ENCODE measurements around the gene GRIN2C. TPM values are rescaled to one million over a fixed set of nuclear protein-coding genes. Genes with fewer than 3 reads are reported as not detected.

Gene GRIN2C
- total RNA-seq, 1 experiment from 2014 or later: not detected

DNA sequence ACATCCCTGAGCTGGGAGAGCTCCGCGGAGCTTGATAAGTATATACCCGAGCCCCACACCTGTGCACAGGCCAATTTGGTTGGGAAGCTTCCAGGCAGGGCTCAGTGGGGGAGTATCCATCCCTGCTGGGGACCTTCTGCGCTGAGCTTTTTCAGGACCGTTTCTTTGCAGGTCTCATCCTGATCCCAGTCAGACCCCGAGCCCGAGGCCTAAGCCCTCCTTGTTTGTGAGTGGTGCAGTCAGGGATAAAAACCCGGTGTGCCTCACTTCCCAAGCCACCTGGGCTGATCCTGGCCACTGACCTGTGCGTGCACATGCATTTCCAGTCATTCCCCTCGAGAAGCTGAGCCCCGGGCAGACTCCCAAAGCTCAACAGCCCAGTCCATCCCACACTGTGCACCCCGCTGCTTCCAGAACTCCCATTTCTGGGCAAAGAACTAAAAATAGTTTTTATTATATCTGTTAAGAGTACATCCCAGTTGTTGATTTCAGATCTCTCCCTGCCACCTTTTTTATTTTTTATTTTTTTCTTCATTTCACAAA, 56.2 kb downstream of the GRIN2C start:
- Histone ChIP-seq H3K36me3 (0 out of 2 replicates have a peak, but pooled peaks cover 8% of the 10 kb centered on the region), H3K27me3 (no peaks in the 10 kb centered on the region), H3K27ac (no peak overlapping the region), H3K9me3 (replicated peaks) (no peaks in the 10 kb centered on the region), H3K4me3 (no peak overlapping the region), H3K4me1 (no peaks in the 10 kb centered on the region)
- DNase-seq: no peak

DNA sequence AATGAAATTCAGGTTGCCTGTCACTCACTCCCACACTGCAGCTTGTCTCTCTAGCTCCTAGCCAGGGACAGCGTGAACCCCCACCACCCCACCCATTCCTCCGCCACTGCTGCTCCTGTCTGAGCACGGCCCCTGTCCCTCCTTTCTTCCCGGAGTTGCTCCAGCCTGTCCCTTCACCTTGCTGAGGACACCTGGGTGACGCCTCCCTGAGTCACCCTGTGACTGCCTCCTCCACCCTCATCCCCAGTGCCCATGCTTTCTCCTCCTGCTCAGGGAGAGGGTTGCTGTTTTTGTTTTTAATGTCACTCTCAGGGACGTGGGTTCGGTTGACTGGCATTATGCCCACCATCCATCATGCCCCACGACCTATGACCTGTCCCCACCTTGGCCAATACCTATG, 57.8 kb downstream of the GRIN2C start:
- Histone ChIP-seq H3K27ac (no peak overlapping the region), H3K4me3 (no peak overlapping the region), H3K27me3 (no peaks in the 10 kb centered on the region), H3K36me3 (peaks cover 16% of the 10 kb centered on the region), H3K9me3 (replicated peaks) (no peaks in the 10 kb centered on the region), H3K4me1 (no peaks in the 10 kb centered on the region)
- DNase-seq: no peak

DNA sequence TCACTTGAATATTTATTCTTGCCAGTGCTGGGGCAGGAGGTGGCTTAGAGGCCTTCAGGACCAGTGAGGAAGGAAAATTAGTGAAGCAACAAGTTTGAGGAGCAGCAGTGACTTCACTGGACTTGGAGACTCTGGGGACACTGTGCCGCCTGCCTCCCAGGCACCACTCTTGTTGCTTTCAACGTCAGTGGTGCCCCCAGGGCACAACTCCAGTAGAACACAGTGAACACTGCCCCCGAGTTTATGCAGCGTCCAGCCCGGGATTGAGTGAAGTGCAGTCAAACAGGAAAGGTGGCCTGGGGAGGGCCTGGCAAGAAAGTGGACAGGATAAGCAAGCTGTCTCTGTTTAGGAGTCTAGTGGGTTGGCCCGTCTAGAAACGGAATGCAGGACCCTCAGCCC, 59.2 kb downstream of the GRIN2C start:
- no peak overlapping the region for H3K27ac ChIP-seq
- H3K4me3 ChIP-seq: no peak overlapping the region
- no peaks in the 10 kb centered on the region for H3K27me3 ChIP-seq
- no peaks in the 10 kb centered on the region for H3K9me3 ChIP-seq (replicated peaks)
- no peaks in the 10 kb centered on the region for H3K4me1 ChIP-seq
- H3K36me3 ChIP-seq: peaks cover 19% of the 10 kb centered on the region
- DNase-seq: no peak

DNA sequence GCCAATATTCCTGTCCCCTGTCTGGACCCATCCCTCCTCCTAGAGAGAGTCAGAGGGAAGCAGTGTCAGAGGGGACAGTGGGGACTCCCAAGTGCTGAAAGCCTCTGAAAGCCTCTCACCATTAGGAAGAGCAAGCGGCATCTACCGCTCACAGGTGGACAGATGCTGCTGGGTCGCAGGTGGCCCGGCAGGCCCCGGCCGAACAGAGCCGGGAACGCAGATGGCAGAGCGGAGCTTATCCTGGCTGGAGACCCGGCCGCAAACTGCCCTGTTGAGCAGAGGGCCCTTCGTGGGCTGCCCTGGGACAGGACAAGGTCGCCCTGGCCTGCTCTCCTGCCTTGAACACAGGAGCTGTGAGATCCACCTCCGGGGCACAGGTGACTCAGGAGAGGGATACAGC, 60.6 kb downstream of the GRIN2C start:
- Histone ChIP-seq H3K4me3 (no peak overlapping the region), H3K27me3 (no peaks in the 10 kb centered on the region), H3K27ac (no peak overlapping the region), H3K9me3 (replicated peaks) (no peaks in the 10 kb centered on the region), H3K36me3 (peaks cover 19% of the 10 kb centered on the region), H3K4me1 (no peaks in the 10 kb centered on the region)
- no peak for DNase-seq

DNA sequence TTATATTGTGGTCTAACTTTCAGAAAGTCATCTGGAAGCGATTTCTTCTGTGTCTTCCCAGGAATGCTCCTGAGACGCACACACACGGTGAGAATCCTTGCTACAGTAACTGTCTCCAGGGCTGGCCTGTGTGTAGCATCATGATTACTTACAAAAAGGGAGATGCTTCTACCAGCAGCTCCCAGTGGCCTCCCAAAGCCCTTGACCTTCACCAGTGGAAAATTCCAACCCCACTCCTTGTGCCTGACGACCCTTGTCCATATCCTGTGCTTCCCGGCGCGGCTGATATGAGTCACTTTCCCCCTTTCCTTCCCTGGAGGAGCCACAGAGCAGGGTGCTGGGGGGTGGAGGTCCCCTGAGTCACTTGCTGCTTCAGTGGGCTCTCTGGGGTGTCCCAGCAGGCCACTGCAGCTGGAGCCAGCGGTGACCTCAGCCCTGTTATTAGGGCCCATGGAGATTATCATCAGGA, 61.4 kb downstream of the GRIN2C start:
- DNase-seq: no peak
- H3K4me1 ChIP-seq: no peaks in the 10 kb centered on the region
- no peaks in the 10 kb centered on the region for H3K27me3 ChIP-seq
- H3K36me3 ChIP-seq: peaks cover 19% of the 10 kb centered on the region
- no peak overlapping the region for H3K4me3 ChIP-seq
- H3K9me3 ChIP-seq (replicated peaks): no peaks in the 10 kb centered on the region
- H3K27ac ChIP-seq: no peak overlapping the region

DNA sequence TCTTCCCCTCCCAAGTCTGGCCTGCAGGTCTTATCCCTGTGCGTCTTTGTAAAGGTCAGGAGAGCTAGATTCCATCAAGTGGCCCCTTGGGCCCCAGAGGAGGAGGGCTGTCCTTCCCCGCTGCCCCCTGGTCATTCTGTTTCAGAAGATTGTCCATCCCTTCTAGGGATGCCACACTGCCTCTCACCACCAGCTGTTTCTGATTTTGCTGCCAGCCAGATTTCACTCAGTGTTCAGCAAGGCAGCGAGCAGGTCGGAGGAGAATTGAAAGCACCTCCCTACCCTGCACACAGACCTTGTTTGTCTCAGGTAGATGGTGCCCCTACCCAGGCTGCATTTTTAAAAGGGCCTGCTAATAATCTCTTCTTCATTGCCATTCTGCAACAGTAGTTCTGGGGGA, 61.9 kb downstream of the GRIN2C start:
- Histone ChIP-seq H3K27ac (no peak overlapping the region), H3K36me3 (peaks cover 19% of the 10 kb centered on the region)
- no peak for DNase-seq

DNA sequence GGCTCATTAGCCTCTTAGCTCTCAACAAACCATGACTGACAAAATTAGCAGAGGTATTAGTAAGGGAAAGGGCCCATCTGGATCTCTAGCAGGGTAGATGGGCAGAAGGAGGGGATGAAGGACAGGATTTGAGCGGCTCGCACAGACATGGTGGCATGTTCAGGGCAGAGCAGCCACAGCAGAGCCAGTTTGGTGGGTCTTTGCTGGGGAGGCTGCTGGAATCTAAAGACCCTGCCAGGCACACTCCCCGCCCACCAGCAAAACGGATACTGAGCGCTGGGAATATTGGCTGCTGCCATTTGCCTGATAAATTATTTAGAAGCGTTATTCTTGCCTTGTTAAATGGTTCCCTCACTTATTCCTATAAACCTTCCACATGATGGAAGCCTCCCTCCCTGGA, 62.8 kb downstream of the GRIN2C start:
- no peak for DNase-seq
- Histone ChIP-seq H3K4me3 (no peak overlapping the region), H3K27ac (no peak overlapping the region), H3K4me1 (no peaks in the 10 kb centered on the region), H3K27me3 (no peaks in the 10 kb centered on the region), H3K9me3 (replicated peaks) (no peaks in the 10 kb centered on the region), H3K36me3 (peaks cover 22% of the 10 kb centered on the region)

More for the DNA sequence above, 61.9 kb downstream of the GRIN2C start:
- H3K27me3 ChIP-seq: no peaks in the 10 kb centered on the region
- no peaks in the 10 kb centered on the region for H3K4me1 ChIP-seq
- no peak overlapping the region for H3K4me3 ChIP-seq
- no peaks in the 10 kb centered on the region for H3K9me3 ChIP-seq (replicated peaks)

DNA sequence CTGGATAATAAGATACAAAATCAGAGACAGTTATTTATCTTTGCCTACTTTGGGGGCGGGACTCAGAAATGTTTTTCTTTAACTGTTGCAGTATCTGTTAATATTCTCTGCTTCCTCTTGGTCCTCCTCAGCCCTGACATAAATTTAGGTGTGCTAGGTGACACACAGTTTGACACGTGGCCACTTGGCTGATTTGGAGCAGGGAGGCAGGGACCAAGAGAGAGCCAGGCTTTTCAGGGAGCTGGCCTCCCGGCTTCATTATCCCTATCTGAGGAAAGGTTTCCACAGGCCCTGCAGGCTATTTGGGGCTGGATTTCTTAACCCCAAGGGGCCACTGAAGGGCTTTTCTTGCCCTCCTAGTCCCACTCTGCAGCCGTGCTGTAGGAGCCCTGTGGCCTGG, 63.5 kb downstream of the GRIN2C start:
- Histone ChIP-seq H3K4me1 (no peaks in the 10 kb centered on the region), H3K27ac (no peak overlapping the region), H3K36me3 (peaks cover 22% of the 10 kb centered on the region), H3K4me3 (no peak overlapping the region), H3K9me3 (replicated peaks) (no peaks in the 10 kb centered on the region), H3K27me3 (no peaks in the 10 kb centered on the region)
- DNase-seq: no peak

DNA sequence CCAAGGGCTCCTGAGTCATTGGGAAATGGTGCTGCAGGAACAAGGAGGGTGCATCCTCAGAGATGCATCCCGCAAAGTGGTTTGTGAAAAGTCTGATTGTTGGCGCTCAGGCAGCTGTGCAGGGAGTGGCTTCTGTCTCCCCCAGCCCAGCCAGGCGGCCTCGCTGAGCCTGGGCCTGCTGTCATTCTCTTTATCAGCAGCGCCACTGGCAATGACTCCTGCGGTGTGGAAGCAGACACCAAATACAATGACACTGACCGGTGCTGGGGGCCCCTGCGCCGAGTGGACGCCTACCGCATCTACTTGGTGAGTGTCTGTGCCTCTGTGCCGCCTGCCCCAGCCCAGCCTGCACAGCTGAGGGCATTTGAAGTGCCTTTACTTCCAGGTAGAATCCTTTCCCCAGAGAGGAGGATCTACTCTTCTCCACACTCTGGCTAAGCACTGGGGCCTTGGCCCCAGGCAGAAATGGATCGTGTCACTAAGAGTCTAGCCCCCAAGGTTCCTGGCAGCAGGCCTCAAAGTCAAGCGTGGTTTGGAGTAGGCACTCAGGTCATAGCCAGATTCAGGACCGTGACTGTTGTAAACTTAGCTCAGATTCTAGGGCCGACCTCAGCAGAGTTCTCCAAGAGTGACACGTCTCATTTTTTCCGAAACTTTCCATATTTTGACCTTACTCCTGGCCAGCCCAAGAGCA, 64.2 kb downstream of the GRIN2C start:
- Histone ChIP-seq H3K27me3 (no peaks in the 10 kb centered on the region), H3K9me3 (replicated peaks) (no peaks in the 10 kb centered on the region), H3K27ac (no peak overlapping the region), H3K4me3 (no peak overlapping the region), H3K4me1 (no peaks in the 10 kb centered on the region), H3K36me3 (peaks cover 25% of the 10 kb centered on the region)
- no peak for DNase-seq

DNA sequence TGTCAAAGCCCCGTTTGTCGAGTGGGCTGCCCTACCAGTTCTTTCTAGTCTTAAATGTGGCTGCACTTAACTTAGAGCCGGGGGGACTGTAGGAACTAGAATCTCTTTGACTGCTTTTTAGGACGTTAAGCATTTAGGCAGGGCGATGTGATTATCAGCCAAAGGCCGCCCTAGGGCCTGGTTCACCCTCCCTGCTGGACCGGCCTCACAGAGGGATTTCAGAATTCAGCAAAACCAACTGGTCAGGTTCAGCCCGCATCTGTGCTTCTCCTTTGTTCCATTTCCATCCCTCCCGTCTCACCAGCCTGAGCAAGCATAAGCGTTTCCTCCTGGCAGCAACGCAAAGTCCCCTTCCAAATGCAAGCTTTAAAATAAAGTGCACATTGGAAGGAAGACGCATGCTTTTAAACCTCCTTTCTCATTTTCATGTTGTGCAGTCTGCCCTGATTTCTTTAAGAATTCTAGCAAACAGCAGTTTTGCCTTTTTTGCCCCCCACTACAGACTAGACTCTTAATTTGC, 67.0 kb downstream of the GRIN2C start:
- Histone ChIP-seq H3K27ac (no peak overlapping the region), H3K36me3 (peaks cover 9% of the 10 kb centered on the region), H3K9me3 (replicated peaks) (no peaks in the 10 kb centered on the region), H3K4me1 (no peaks in the 10 kb centered on the region), H3K4me3 (no peak overlapping the region), H3K27me3 (no peaks in the 10 kb centered on the region)
- DNase-seq: no peak

Other genes starting within 250 kb of the GRIN2C start
- gene CD300E, start 236.1 kb downstream of the GRIN2C start, total RNA-seq (2014; rRNA removed; shearing (Covaris generic)): 0.22 TPM in 1 of 2 replicates, not detected in the other
- not detected in 2 replicates for gene CD300LF, start 147.0 kb downstream of the GRIN2C start, total RNA-seq (2014; rRNA removed; shearing (Covaris generic))
- gene RAB37, start 122.6 kb downstream of the GRIN2C start, total RNA-seq (2014; rRNA removed; shearing (Covaris generic)): 1.3 and 3.0 TPM in 2 replicates
- 42.0 and 45.4 TPM in 2 replicates for gene NHERF1, start 111.3 kb downstream of the GRIN2C start, total RNA-seq (2014; rRNA removed; shearing (Covaris generic))
- 47.7 and 50.1 TPM in 2 replicates for gene NAT9, start 83.5 kb downstream of the GRIN2C start, total RNA-seq (2014; rRNA removed; shearing (Covaris generic))
- 6.7 and 7.2 TPM in 2 replicates for gene FDXR, start 13.1 kb upstream of the GRIN2C start, total RNA-seq (2014; rRNA removed; shearing (Covaris generic))
- not detected in 2 replicates for gene FADS6, start 33.7 kb upstream of the GRIN2C start, total RNA-seq (2014; rRNA removed; shearing (Covaris generic))
- 0.08 and 0.14 TPM in 2 replicates for gene USH1G, start 63.4 kb upstream of the GRIN2C start, total RNA-seq (2014; rRNA removed; shearing (Covaris generic))
- not detected in 2 replicates for gene OTOP2, start 64.4 kb upstream of the GRIN2C start, total RNA-seq (2014; rRNA removed; shearing (Covaris generic))
- gene OTOP3, start 76.0 kb upstream of the GRIN2C start, total RNA-seq (2014; rRNA removed; shearing (Covaris generic)): not detected in 2 replicates
- 0.71 and 1.7 TPM in 2 replicates for gene HID1, start 112.9 kb upstream of the GRIN2C start, total RNA-seq (2014; rRNA removed; shearing (Covaris generic))
- 10.9 and 11.3 TPM in 2 replicates for gene CDR2L, start 127.7 kb upstream of the GRIN2C start, total RNA-seq (2014; rRNA removed; shearing (Covaris generic))
- gene MRPL58, start 152.8 kb upstream of the GRIN2C start, total RNA-seq (2014; rRNA removed; shearing (Covaris generic)): 39.6 and 39.8 TPM in 2 replicates
- gene ATP5PD, start 187.1 kb upstream of the GRIN2C start, total RNA-seq (2014; rRNA removed; shearing (Covaris generic)): 337 and 350 TPM in 2 replicates
- gene KCTD2, start 187.3 kb upstream of the GRIN2C start, total RNA-seq (2014; rRNA removed; shearing (Covaris generic)): 34.4 and 34.5 TPM in 2 replicates
- gene SLC16A5, start 228.1 kb upstream of the GRIN2C start, total RNA-seq (2014; rRNA removed; shearing (Covaris generic)): 0.04 TPM in 1 of 2 replicates, not detected in the other

Data from SJCRH30 (cell line).